Measurements from ENCODE around the gene TMEM151A. TPM values are rescaled to one million over a fixed set of nuclear protein-coding genes. Genes with fewer than 3 reads are reported as not detected.

The TMEM151A gene
- total and polyA plus RNA-seq, 7 donors: 0.27 to 0.36 (median 0.36) TPM; not detected in 4

DNA sequence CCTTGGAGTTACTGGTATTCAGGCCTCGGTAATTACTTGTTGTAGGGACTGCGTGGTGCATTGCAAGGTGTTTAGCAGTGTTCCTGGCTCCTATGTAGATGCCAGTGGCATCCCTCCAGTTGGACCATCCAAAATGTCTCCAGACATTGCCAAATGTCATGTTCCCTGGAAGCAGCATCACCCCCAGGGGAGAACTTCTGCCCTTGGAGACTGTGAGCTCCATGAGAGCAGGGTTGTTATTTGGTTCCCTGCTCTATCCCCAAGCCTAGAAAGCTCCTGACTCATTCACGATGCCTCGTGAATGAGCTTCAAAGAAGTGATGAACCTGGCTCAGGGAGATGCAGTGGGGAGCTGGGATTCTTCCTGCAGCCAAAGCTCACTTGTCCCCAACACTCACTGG is 29.9 kb downstream of the TMEM151A start:
- peaks cover 0 to 33% (median 31%) of the 10 kb centered on the region in 4 donors for H3K4me1 ChIP-seq
- WGBS, 2 donors: 87 to 95% methylated on average over 4 of the region's 4 CpGs
- no peaks in the 10 kb centered on the region for H3K27me3 ChIP-seq
- H3K4me3 ChIP-seq: no peak overlapping the region
- TF ChIP-seq POLR2AphosphoS5 (IDR thresholded peaks at IDR 0.05) (no peak), EP300 (IDR thresholded peaks at IDR 0.05) (no peak), POLR2A (IDR thresholded peaks at IDR 0.05) (no peak)
- TF ChIP-seq, protein P1, sequence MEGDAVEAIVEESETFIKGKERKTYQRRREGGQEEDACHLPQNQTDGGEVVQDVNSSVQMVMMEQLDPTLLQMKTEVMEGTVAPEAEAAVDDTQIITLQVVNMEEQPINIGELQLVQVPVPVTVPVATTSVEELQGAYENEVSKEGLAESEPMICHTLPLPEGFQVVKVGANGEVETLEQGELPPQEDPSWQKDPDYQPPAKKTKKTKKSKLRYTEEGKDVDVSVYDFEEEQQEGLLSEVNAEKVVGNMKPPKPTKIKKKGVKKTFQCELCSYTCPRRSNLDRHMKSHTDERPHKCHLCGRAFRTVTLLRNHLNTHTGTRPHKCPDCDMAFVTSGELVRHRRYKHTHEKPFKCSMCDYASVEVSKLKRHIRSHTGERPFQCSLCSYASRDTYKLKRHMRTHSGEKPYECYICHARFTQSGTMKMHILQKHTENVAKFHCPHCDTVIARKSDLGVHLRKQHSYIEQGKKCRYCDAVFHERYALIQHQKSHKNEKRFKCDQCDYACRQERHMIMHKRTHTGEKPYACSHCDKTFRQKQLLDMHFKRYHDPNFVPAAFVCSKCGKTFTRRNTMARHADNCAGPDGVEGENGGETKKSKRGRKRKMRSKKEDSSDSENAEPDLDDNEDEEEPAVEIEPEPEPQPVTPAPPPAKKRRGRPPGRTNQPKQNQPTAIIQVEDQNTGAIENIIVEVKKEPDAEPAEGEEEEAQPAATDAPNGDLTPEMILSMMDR (IDR thresholded peaks at IDR 0.05): no peak
- H3K36me3 ChIP-seq: no peaks in the 10 kb centered on the region
- intact Hi-C loops (cut with DNase I): no loop called here
- H3K27ac ChIP-seq: peak overlapping the region in 1 of 4 donors; percentile 49
- no peaks in the 10 kb centered on the region for H3K9me3 ChIP-seq
- no peak for DNase-seq

GRCh38 chr11:66322732-66323427 is 31.2 kb downstream of the TMEM151A start:
- intact Hi-C loops (cut with DNase I): no loop called here
- WGBS, 2 donors: 88 to 89% methylated on average over 11 of the region's 11 CpGs
- H3K36me3 ChIP-seq: no peaks in the 10 kb centered on the region
- no peaks in the 10 kb centered on the region for H3K27me3 ChIP-seq
- H3K4me1 ChIP-seq: peaks cover 0 to 31% (median 31%) of the 10 kb centered on the region in 4 donors
- no peak overlapping the region for H3K4me3 ChIP-seq
- TF ChIP-seq, protein P1 (IDR thresholded peaks at IDR 0.05): no peak
- TF ChIP-seq EP300 (IDR thresholded peaks at IDR 0.05) (no peak), POLR2AphosphoS5 (IDR thresholded peaks at IDR 0.05) (no peak), POLR2A (IDR thresholded peaks at IDR 0.05) (no peak)
- no peaks in the 10 kb centered on the region for H3K9me3 ChIP-seq
- H3K27ac ChIP-seq: peak overlapping the region in 2 of 4 donors; percentile 42 to 49
- peak; percentile 81 for DNase-seq

DNA sequence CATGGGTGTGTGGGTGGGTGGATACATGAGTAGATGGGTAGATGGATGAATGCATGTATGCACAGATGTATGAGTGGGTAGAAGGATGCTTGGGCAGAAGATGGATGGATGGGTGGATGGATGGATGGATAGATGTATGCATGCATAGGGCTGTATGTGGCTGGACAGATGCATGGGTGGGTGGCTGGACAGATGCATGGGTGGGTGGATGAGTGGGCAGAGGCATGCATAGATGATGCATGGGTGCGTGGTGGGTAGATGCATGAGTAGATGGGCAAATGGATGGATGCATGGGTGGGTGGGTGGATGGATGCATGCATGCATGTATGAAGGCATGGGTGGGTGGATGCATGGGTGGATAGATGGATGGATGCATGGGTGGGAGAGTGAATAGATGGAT is 32.0 kb downstream of the TMEM151A start:
- DNase-seq: no peak
- Histone ChIP-seq H3K27ac (no peak overlapping the region), H3K4me3 (no peak overlapping the region), H3K4me1 (peaks cover 0 to 31% (median 31%) of the 10 kb centered on the region in 4 donors), H3K9me3 (no peaks in the 10 kb centered on the region), H3K27me3 (no peaks in the 10 kb centered on the region), H3K36me3 (no peaks in the 10 kb centered on the region)
- intact Hi-C loops (cut with DNase I): no loop called here
- TF ChIP-seq POLR2AphosphoS5 (IDR thresholded peaks at IDR 0.05): no peak
- TF ChIP-seq POLR2A (IDR thresholded peaks at IDR 0.05): no peak
- TF ChIP-seq, protein P1 (IDR thresholded peaks at IDR 0.05): no peak
- WGBS, 2 donors: 98 to 100% methylated on average over 1 of the region's 1 CpG

DNA sequence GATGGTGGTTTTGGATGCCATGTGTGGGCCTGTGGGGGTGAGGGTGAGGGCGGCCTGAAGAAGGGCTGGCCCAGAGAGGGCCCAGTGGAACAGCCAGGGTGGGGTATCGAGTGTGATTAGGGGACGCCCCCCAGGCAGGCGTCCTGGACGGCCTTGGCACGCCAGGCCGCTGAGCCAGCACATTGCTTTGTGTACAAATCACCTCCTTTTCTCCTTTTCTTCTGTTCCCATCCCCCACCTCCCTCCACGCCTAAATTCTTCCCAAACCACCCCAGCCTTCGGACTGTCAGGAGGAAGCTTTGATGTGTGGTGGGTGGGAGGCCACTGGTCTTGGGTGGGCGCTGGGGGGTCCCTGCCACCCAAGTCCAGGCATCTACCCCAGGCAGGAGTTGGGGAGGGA is 33.0 kb downstream of the TMEM151A start:
- 83 to 88% methylated on average over 10 of the region's 10 CpGs for WGBS, 2 donors
- H3K4me1 ChIP-seq: peaks cover 0 to 34% (median 31%) of the 10 kb centered on the region in 4 donors
- no peaks in the 10 kb centered on the region for H3K27me3 ChIP-seq
- no peaks in the 10 kb centered on the region for H3K9me3 ChIP-seq
- DNase-seq: no peak
- no peak overlapping the region for H3K27ac ChIP-seq
- intact Hi-C loops (cut with DNase I): loop anchor here (5.0 kb wide), 1 partner anchor 63 kb away; no protein-coding TSS in a partner anchor
- H3K4me3 ChIP-seq: no peak overlapping the region
- TF ChIP-seq, protein P1 (IDR thresholded peaks at IDR 0.05): no peak
- TF ChIP-seq POLR2A (IDR thresholded peaks at IDR 0.05) (no peak), EP300 (IDR thresholded peaks at IDR 0.05) (no peak), POLR2AphosphoS5 (IDR thresholded peaks at IDR 0.05) (no peak)
- H3K36me3 ChIP-seq: no peaks in the 10 kb centered on the region
